HK-2 (cell line): ENCODE data around the gene RSBN1.
"Not testable (repeated sequence)": the region's sequence is repeated elsewhere in the genome, so short reads cannot be mapped to it uniquely, and the experiment has no call there.

Experiments
- DNase-seq: peaks from one replicate; pipeline ENCODE4 v3.0.0-alpha.2; 2018; ENCODE audit not compliant: unreplicated experiment

Gene RSBN1

GRCh38 chr1:113782406-113782805 lies 29.9 kb downstream of the RSBN1 start:
- no peak for DNase-seq

GRCh38 chr1:113780374-113781146 lies 31.7 kb downstream of the RSBN1 start:
- DNase-seq, result no peak

GRCh38 chr1:113779542-113779941 lies 32.7 kb downstream of the RSBN1 start:
- no peak for DNase-seq

GRCh38 chr1:113777561-113777960 lies 34.7 kb downstream of the RSBN1 start:
- DNase-seq, result no peak

GRCh38 chr1:113770031-113770430 lies 42.2 kb downstream of the RSBN1 start:
- DNase-seq, result no peak

- DNase-seq, result no peak
Measured at GRCh38 chr1:113769601-113769970, 42.7 kb downstream of the RSBN1 start.

- DNase-seq, result no peak
Measured at GRCh38 chr1:113768916-113769600, 43.2 kb downstream of the RSBN1 start.

GRCh38 chr1:113765306-113766230 lies 46.7 kb downstream of the RSBN1 start:
- DNase-seq, result no peak

- DNase-seq, result no peak
Measured at GRCh38 chr1:113763661-113764060, 48.6 kb downstream of the RSBN1 start.

- DNase-seq, result no peak
Measured at GRCh38 chr1:113761937-113762336, 50.3 kb downstream of the RSBN1 start.

- no peak for DNase-seq
Measured at GRCh38 chr1:113760102-113761080, 51.9 kb downstream of the RSBN1 start.

- peak; percentile 84 for DNase-seq
Measured at GRCh38 chr1:113759333-113760101, 52.8 kb downstream of the RSBN1 start, which contains the start of gene PHTF1. Gene PHTF1 (minus strand): TSS chr1:113759486. CDS start chr1:113758703, 783 bp downstream.

- peak; percentile 77 for DNase-seq
Measured at GRCh38 chr1:113758631-113759332, 53.5 kb downstream of the RSBN1 start.

GRCh38 chr1:113756461-113756860 lies 55.8 kb downstream of the RSBN1 start:
- no peak for DNase-seq

- DNase-seq, result not testable (repeated sequence)
Measured at GRCh38 chr1:113753333-113753732, 58.9 kb downstream of the RSBN1 start.

- DNase-seq, result no peak
Measured at GRCh38 chr1:113751516-113751915, 60.8 kb downstream of the RSBN1 start.

GRCh38 chr1:113751114-113751513 lies 61.2 kb downstream of the RSBN1 start:
- no peak for DNase-seq

- DNase-seq, result no peak
Measured at GRCh38 chr1:113749402-113749801, 62.9 kb downstream of the RSBN1 start.

GRCh38 chr1:113747376-113747775 lies 64.9 kb downstream of the RSBN1 start:
- no peak for DNase-seq

- no peak for DNase-seq
Measured at GRCh38 chr1:113745425-113745824, 66.9 kb downstream of the RSBN1 start.
